RWPE1 (cell line): ENCODE results near the gene MVB12A.

ENCODE experiments used
- CTCF ChIA-PET: fragments of 350-600 bp; sonication (Branson Sonifier 250); formaldehyde crosslinking; extraction: SDS; loops from one replicate; lab custom pipeline; 2021; lab: Yijun Ruan, JAX
- POLR2A ChIA-PET: fragments of 400-600 bp; formaldehyde crosslinking; extraction: SDS; loops from one replicate; lab custom pipeline; 2020; ENCODE audit warnings: antibody characterized with exemption; ENCODE audit not compliant: low non-redundant PET; lab: Yijun Ruan, JAX
- DNase-seq: peaks from one replicate; pipeline ENCODE4 v3.0.0; 2012; ENCODE audit warnings: low spot score
- H3K27ac ChIP-seq: fragments of 450-650 bp; 2 replicates; pipeline ENCODE4 v1.5.1; 2017
- CTCF ChIP-seq: fragments of 450-650 bp; conservative IDR thresholded peaks from 2 replicates; pipeline ENCODE4 v1.5.1; 2017; ENCODE audit warnings: low read depth, mild to moderate bottlenecking

The MVB12A gene

DNA sequence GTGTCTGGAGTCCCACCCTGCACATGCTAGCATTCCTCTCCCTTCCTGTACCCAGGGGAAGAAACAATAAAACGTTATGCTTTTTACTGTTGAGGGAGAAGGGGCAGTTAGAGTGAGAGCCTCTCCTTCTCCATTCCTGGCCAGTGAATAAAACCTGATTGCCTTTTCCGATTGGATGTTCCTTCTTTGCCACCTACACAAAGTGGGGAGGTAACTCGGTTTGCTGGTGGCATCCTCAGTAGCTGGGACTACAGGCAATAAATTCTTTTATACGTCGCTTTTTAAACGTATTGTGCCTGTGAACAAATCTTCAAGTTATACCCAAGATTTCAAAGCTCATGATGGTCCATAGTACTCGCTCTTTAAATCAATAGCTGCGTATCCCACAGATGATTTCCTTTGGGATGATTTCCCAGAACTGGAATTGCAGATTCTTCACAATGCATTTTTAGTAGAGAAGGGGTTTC lies 660 bp upstream of the MVB12A start:
- POLR2A ChIA-PET: interaction anchor here (0.5 to 0.7 kb wide), 7 partner anchors 14 to 741 kb away, joined by 3 to 13 read pairs (median 4); partner anchors contain the start of gene BST2
- no peak for TF ChIP-seq CTCF
- CTCF ChIA-PET: interaction anchor here (0.5 to 1.2 kb wide), 5 partner anchors 10 to 91 kb away, joined by 3 to 5 read pairs (median 3); no protein-coding TSS in a partner anchor
- peak overlapping the region; percentile 87 for H3K27ac ChIP-seq
- no peak for DNase-seq

- peak; percentile 67 for DNase-seq
- ChIA-PET CTCF (interaction anchor here (1.2 kb wide), 1 partner anchor 9 kb away, joined by 5 read pairs; no protein-coding TSS in a partner anchor), POLR2A (interaction anchor here (0.7 kb wide), 1 partner anchor 157 kb away, joined by 6 read pairs; no protein-coding TSS in a partner anchor)
- H3K27ac ChIP-seq: peak overlapping the region; percentile 87
- TF ChIP-seq CTCF: no peak; the same call in 1 of the 2 replicates
These were observed 653 bp downstream of the MVB12A start for GRCh38 chr19:17420475-17420924.

- no peak for DNase-seq
- no peak for TF ChIP-seq CTCF
- CTCF ChIA-PET: no interaction called here
- POLR2A ChIA-PET: no interaction called here
- H3K27ac ChIP-seq: peak overlapping the region; percentile 87
These were observed 2.1 kb downstream of the MVB12A start for GRCh38 chr19:17421942-17422341.

GRCh38 chr19:17423429-17424208 lies 3.8 kb downstream of the MVB12A start:
- ChIA-PET POLR2A (interaction anchor here (0.6 kb wide), 1 partner anchor 118 kb away, joined by 4 read pairs; no protein-coding TSS in a partner anchor), CTCF (interaction anchor here (0.7 to 1.5 kb wide), 2 partner anchors 35 to 167 kb away, joined by 3 to 4 read pairs; no protein-coding TSS in a partner anchor)
- peak overlapping the region; percentile 16; the same call in 1 of the 2 replicates for H3K27ac ChIP-seq
- DNase-seq: no peak
- no peak for TF ChIP-seq CTCF

DNA sequence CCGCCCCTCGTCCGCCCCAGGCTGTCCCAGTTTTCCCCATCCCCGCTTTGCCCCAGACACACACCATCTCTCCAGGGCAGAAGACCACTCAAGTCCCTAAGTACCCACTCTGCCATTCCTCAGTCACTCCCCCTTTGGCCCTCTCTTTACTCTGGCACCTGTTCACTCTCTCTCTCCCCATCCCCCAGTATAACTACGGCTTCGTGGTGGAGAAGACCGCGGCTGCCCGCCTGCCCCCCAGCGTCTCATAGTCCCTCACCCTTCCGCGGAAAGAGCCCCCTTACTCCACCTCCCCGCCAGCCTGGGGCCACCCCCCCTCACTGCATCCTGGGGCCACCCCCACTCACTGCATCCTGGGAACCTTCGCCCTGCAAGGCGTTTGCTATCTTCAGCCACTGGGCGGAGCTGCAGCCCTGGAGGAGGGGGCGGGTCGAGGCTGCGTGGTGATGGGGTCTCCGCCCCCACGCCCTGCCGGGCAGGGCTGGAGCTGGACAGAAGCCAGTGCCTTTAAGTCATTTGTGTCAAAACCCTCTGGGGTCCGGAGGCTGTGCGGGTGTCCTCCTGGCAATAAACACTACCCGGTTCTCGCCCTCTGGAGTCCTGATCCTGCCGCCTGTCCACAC lies 5.0 kb downstream of the MVB12A start:
- peak overlapping the region; percentile 28 for H3K27ac ChIP-seq
- no peak for DNase-seq
- CTCF ChIA-PET: interaction anchor here (0.5 to 1.5 kb wide), 3 partner anchors 19 to 89 kb away, joined by 3 to 4 read pairs (median 4); no protein-coding TSS in a partner anchor
- peak; percentile 58 for TF ChIP-seq CTCF
- POLR2A ChIA-PET: no interaction called here

DNA sequence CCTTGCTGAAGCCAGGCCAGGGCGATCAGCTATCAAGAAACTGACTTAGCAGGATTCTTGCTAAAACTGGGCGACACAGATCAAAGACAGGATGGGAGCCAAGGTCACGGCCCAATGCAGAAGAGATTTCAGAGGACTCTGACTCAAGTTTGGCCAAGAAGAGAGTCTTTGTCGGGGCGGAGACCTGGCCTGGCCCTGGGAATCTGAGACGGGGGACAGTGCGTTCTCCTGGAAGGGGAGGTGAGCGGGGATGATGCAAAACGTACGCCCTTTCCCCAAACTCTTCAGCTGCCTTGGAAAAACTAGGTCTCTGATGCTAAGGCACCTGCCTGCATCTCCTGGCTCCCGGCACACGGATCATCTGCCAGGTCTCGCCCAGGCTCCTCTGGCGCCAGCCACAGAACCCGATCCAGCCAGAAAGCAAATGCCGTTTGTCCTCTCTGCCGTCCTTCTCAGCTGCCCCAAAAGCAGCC lies 9.8 kb downstream of the MVB12A start:
- no peak for DNase-seq
- peak overlapping the region; percentile 21 for H3K27ac ChIP-seq
- ChIA-PET POLR2A (interaction anchor here (0.6 kb wide), 1 partner anchor 21 kb away, joined by 3 read pairs; no protein-coding TSS in a partner anchor), CTCF (interaction anchor here (0.5 to 1.7 kb wide), 5 partner anchors 10 to 67 kb away, joined by 3 to 9 read pairs (median 5); partner anchors contain the start of gene MVB12A)
- TF ChIP-seq CTCF: no peak
